Measurements from ENCODE around the gene MTPN.

The MTPN gene

DNA sequence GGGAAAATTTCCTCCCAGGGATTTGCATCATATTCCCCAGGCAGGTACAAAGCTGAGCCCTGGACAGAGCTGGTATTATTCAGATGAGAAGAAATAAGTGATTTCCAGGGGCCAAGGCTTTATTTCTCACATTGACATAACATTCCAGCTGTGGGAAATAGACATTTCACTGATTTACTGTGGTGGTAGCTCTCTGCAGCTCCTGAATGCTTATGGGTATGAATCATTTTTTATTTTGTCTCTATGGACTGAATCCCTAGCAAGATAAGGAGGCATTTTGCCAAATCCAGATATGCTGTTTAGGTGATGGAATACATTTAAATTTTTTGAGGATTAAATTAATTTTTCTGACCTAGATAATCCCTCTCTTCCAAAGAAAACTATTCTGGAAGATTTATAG, 97.9 kb downstream of the MTPN start:
- no peak for DNase-seq

GRCh38 chr7:135878284-135878683, 98.9 kb downstream of the MTPN start:
- no peak for DNase-seq

GRCh38 chr7:135877805-135878204, 99.4 kb downstream of the MTPN start:
- no peak for DNase-seq
